ENCODE data around the gene CHRM5.
A peak's percentile ranks its signal among the peaks of the same experiment; 100 is the strongest.

Gene CHRM5

GRCh38 chr15:34019369-34019990 lies 51.2 kb downstream of the CHRM5 start:
- DNase-seq (ENCODE audit: low read depth): no peak
- H3K4me3 ChIP-seq (ENCODE audit: low read depth, low read length): no peak overlapping the region
- TF ChIP-seq, protein P1, sequence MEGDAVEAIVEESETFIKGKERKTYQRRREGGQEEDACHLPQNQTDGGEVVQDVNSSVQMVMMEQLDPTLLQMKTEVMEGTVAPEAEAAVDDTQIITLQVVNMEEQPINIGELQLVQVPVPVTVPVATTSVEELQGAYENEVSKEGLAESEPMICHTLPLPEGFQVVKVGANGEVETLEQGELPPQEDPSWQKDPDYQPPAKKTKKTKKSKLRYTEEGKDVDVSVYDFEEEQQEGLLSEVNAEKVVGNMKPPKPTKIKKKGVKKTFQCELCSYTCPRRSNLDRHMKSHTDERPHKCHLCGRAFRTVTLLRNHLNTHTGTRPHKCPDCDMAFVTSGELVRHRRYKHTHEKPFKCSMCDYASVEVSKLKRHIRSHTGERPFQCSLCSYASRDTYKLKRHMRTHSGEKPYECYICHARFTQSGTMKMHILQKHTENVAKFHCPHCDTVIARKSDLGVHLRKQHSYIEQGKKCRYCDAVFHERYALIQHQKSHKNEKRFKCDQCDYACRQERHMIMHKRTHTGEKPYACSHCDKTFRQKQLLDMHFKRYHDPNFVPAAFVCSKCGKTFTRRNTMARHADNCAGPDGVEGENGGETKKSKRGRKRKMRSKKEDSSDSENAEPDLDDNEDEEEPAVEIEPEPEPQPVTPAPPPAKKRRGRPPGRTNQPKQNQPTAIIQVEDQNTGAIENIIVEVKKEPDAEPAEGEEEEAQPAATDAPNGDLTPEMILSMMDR (IDR thresholded peaks at IDR 0.05; ENCODE audit: low read depth, low read length, missing control alignments): no peak

GRCh38 chr15:34023907-34024306 lies 55.6 kb downstream of the CHRM5 start:
- no peak for DNase-seq (ENCODE audit: low read depth)
- no peak overlapping the region for H3K4me3 ChIP-seq (ENCODE audit: low read depth, low read length)
- TF ChIP-seq, protein P1 (IDR thresholded peaks at IDR 0.05; ENCODE audit: low read depth, low read length, missing control alignments): no peak

- TF ChIP-seq, protein P1 (IDR thresholded peaks at IDR 0.05; ENCODE audit: low read depth, low read length, missing control alignments): no peak
- no peak for DNase-seq (ENCODE audit: low read depth)
- H3K4me3 ChIP-seq (ENCODE audit: low read depth, low read length): no peak overlapping the region
Measured at GRCh38 chr15:34025252-34025651, 57.0 kb downstream of the CHRM5 start.

DNA sequence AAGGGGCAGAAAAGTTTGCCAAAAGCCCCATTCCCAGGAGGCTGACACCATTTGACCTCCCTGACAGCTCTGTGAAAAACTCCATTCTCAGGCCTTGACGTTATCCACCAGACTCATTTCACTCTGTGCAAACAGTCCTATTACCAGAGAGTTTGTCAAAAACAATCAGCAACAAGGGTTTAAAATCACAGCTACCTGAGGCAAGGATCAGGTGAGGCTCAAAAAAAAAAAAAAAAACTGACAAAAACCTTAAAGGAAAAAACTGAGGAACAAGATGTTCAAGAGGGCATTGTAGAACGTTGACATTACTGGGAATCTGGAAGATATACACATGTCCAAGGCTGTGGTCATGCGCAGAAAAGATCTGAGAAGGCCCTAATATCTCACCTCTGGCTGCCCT lies 59.3 kb downstream of the CHRM5 start:
- H3K4me3 ChIP-seq (ENCODE audit: low read depth, low read length): no peak overlapping the region
- DNase-seq (ENCODE audit: low read depth): no peak
- TF ChIP-seq, protein P1 (IDR thresholded peaks at IDR 0.05; ENCODE audit: low read depth, low read length, missing control alignments): no peak

GRCh38 chr15:34031987-34032760 lies 63.9 kb downstream of the CHRM5 start:
- H3K4me3 ChIP-seq (ENCODE audit: low read depth, low read length): no peak overlapping the region
- DNase-seq (ENCODE audit: low read depth): no peak
- TF ChIP-seq, protein P1 (IDR thresholded peaks at IDR 0.05; ENCODE audit: low read depth, low read length, missing control alignments): no peak

DNA sequence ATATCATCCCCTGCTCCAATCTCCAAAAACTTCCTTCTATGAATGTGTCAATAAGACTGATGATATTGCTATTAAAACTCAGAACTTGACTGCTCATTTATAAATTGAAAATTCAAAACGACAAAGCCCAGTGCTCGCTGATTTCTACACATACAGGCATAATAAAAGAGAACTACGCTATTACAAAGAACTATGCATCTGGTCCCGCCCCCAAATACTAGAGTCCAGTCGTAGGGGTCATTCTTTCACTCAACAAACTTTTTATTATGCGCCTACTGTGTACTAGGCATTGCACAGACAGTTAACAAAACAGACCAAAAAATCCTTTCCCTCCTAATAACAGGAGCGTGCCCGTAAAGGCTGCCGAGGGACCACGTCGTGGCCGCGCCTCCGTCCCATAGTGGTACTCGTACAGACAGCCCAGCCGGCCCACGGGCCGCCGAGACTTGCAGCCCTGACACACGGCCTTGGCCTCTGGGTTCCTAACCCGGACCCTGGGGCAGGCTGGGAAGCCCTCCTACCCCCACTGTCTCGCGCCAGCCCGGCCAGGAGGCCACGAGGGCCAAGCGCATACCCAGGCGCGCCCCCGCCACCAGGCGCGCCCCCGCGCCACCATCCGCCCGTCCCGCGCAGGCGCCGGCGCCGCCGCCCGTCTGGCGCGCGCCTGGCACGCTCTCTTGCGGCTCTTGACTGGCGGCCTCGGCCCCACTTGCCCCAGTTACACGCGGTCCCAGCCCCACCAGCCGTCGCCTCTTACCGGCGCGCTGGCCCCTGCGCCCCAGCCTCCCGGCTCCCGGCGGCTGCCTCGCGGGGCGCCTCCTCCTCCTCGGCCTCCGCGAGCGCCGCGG lies 70.0 kb downstream of the CHRM5 start:
- H3K4me3 ChIP-seq (ENCODE audit: low read depth, low read length): peak overlapping the region; percentile 96
- TF ChIP-seq, protein P1 (IDR thresholded peaks at IDR 0.05; ENCODE audit: low read depth, low read length, missing control alignments): no peak
- DNase-seq (ENCODE audit: low read depth): no peak
